GM12891 (cell line): Measurements from ENCODE around the gene PTCH1.

Experiments
- POLR2A ChIP-seq: IDR thresholded peaks from 2 replicates; pipeline ENCODE4 v1.6.1; 2011; ENCODE audit warnings: low read depth, low read length, control low read depth
- POLR2AphosphoS5 ChIP-seq: IDR thresholded peaks from 2 replicates; pipeline ENCODE4 v1.6.1; 2011; ENCODE audit warnings: low read depth, low read length, control low read depth
- POU2F2 ChIP-seq: IDR thresholded peaks from 2 replicates; pipeline ENCODE4 v1.6.1; 2011; ENCODE audit warnings: low read depth, mild to moderate bottlenecking, control low read depth, low read length, moderate library complexity

- no peak for TF ChIP-seq POU2F2
- no peak for TF ChIP-seq POLR2AphosphoS5
- TF ChIP-seq POLR2A = no peak
Measured at GRCh38 chr9:95447660-95448420, 68.9 kb downstream of the PTCH1 start.
